H1 (cell line): ENCODE results near the gene CCL7. TPM values are rescaled to one million over a fixed set of nuclear protein-coding genes. Genes with fewer than 3 reads are reported as not detected.

ENCODE experiments used
- CTCF ChIA-PET: fragments of 300-600 bp; sonication (Branson Sonifier 250); formaldehyde crosslinking; loops from one replicate; lab custom pipeline; 2021; ENCODE audit not compliant: partially characterized antibody; lab: Charles Lee
- POLR2A ChIA-PET: fragments of 300-600 bp; sonication (Branson Sonifier 250); formaldehyde crosslinking; loops from one replicate; lab custom pipeline; 2021; ENCODE audit warnings: inconsistent platforms; ENCODE audit not compliant: partially characterized antibody; lab: Charles Lee
- DNase-seq, 2 experiments: peaks; one replicate each; pipeline versions ENCODE4 v3.0.0 to v3.0.0-alpha.2; 2010 to 2022; ENCODE audit warnings: low spot score in 2 of 2, low read depth in 1 of 2, mixed read lengths in 1 of 2
- FAIRE-seq: peaks from 2 replicates; lab custom pipeline; 2011; peaks lifted over from hg19 to GRCh38; lab: Jason Lieb, UNC
- H2AFZ ChIP-seq: 2 replicates; pipeline ENCODE4 v1.8.1; 2012; ENCODE audit warnings: low read length, inconsistent platforms
- H2AK5ac ChIP-seq: 2 replicates; pipeline ENCODE4 v1.6.1; 2013; ENCODE audit warnings: low read depth, low read length
- H2BK120ac ChIP-seq: replicated peaks from 2 replicates; pipeline ENCODE3; 2013; ENCODE audit warnings: low read depth, low read length, inconsistent platforms
- H2BK12ac ChIP-seq: 2 replicates; pipeline ENCODE4 v1.6.1; 2013; ENCODE audit warnings: low read depth, low read length
- H2BK15ac ChIP-seq: 2 replicates; pipeline ENCODE4 v1.6.1; 2013; ENCODE audit warnings: low read length
- H2BK20ac ChIP-seq: 2 replicates; pipeline ENCODE4 v1.6.1; 2013; ENCODE audit warnings: low read length
- H2BK5ac ChIP-seq: 2 replicates; pipeline ENCODE4 v1.6.1; 2013; ENCODE audit warnings: low read depth, low read length
- H3K14ac ChIP-seq: 2 replicates; pipeline ENCODE4 v1.6.1; 2013; ENCODE audit warnings: inconsistent platforms; ENCODE audit not compliant: insufficient read length
- H3K18ac ChIP-seq: 2 replicates; pipeline ENCODE4 v1.6.1; 2013; ENCODE audit warnings: low read length; ENCODE audit errors: extremely low read depth
- H3K23ac ChIP-seq: 2 replicates; pipeline ENCODE4 v1.6.1; 2013; ENCODE audit warnings: inconsistent platforms; ENCODE audit not compliant: insufficient read length
- H3K23me2 ChIP-seq: 2 replicates; pipeline ENCODE4 v1.6.1; 2013; ENCODE audit warnings: low read depth, low read length
- H3K27ac ChIP-seq: 2 replicates; pipeline ENCODE4 v1.6.1; 2011; ENCODE audit warnings: low read depth, low read length, inconsistent platforms
- H3K27me3 ChIP-seq, 4 experiments: replicated peaks in 1 of 4; 1 replicate in 1 of 4; 2 replicates in 3 of 4; pipeline versions ENCODE4 v1.6.1 to v1.8.1; 2011 to 2013; ENCODE audit warnings: low read length in 3 of 4, mild to moderate bottlenecking in 3 of 4, inconsistent platforms in 2 of 4, mixed read lengths in 2 of 4, moderate library complexity in 1 of 4; ENCODE audit not compliant: control insufficient read depth in 3 of 4, insufficient read depth in 3 of 4; ENCODE audit errors: extremely low read depth in 1 of 4
- H3K36me3 ChIP-seq, 4 experiments: 2 replicates each; pipeline versions ENCODE4 v1.6.1 to v1.8.1; 2011 to 2013; ENCODE audit warnings: mild to moderate bottlenecking in 4 of 4, low read length in 3 of 4, moderate library complexity in 2 of 4, control low read depth in 1 of 4, inconsistent platforms in 1 of 4; ENCODE audit not compliant: insufficient read depth in 4 of 4, control insufficient read depth in 2 of 4
- H3K4ac ChIP-seq: replicated peaks from 2 replicates; pipeline ENCODE3; 2013; ENCODE audit warnings: low read length, low read depth, mixed read lengths, inconsistent platforms; ENCODE audit not compliant: insufficient read length
- H3K4me1 ChIP-seq, 4 experiments: replicated peaks in 1 of 4; 1 replicate in 1 of 4; 2 replicates in 3 of 4; pipeline versions ENCODE4 v1.6.1 to v1.8.1; 2011 to 2013; ENCODE audit warnings: low read length in 3 of 4, inconsistent platforms in 2 of 4, mixed read lengths in 1 of 4; ENCODE audit not compliant: insufficient read depth in 4 of 4, control insufficient read depth in 3 of 4
- H3K4me2 ChIP-seq, 2 experiments: 2 replicates each; pipeline versions ENCODE4 v1.6.1 to v1.8.1; 2011 to 2013; ENCODE audit warnings: low read depth in 2 of 2, low read length in 2 of 2, control low read depth in 1 of 2, inconsistent platforms in 1 of 2, mild to moderate bottlenecking in 1 of 2; ENCODE audit not compliant: insufficient read depth in 1 of 2
- H3K4me3 ChIP-seq, 4 experiments: fragments of 200-600, 300-600 bp in 1 of 4; sonication (generic), shearing (Covaris generic), sonication (Bioruptor Twin) in 1 of 4; 2 replicates each; pipeline versions ENCODE4 v1.5.1 to v1.8.1; 2011 to 2016; ENCODE audit warnings: low read length in 4 of 4, low read depth in 3 of 4, control low read depth in 2 of 4, inconsistent platforms in 2 of 4, mild to moderate bottlenecking in 2 of 4, mixed read lengths in 1 of 4, moderate library complexity in 1 of 4; ENCODE audit not compliant: insufficient read depth in 2 of 4; ENCODE audit errors: extremely low read depth in 1 of 4
- H3K56ac ChIP-seq: replicated peaks from 2 replicates; pipeline ENCODE3; 2013; ENCODE audit warnings: low read depth, mild to moderate bottlenecking, mixed read lengths, low read length, inconsistent platforms; ENCODE audit not compliant: insufficient read length
- H3K79me1 ChIP-seq: 2 replicates; pipeline ENCODE4 v1.6.1; 2013; ENCODE audit warnings: low read depth, low read length, control low read depth
- H3K79me2 ChIP-seq, 2 experiments: 2 replicates each; pipeline versions ENCODE4 v1.6.1 to v1.8.1; 2012 to 2013; ENCODE audit warnings: low read length in 2 of 2, mild to moderate bottlenecking in 2 of 2, inconsistent platforms in 1 of 2; ENCODE audit not compliant: insufficient read depth in 2 of 2, control insufficient read depth in 1 of 2
- H3K9ac ChIP-seq, 4 experiments: replicated peaks in 1 of 4; 1 replicate in 1 of 4; 2 replicates in 3 of 4; pipeline versions ENCODE4 v1.6.1 to v1.8.1; 2011 to 2013; ENCODE audit warnings: low read depth in 3 of 4, low read length in 3 of 4, control low read depth in 2 of 4, mild to moderate bottlenecking in 2 of 4, moderate library complexity in 2 of 4, inconsistent platforms in 1 of 4; ENCODE audit errors: extremely low read depth in 1 of 4
- H3K9me3 ChIP-seq, 2 experiments: 2 replicates each; pipeline versions ENCODE4 v1.6.1 to v1.8.1; 2012 to 2013; ENCODE audit warnings: mild to moderate bottlenecking in 2 of 2, moderate library complexity in 2 of 2, control low read depth in 1 of 2, inconsistent platforms in 1 of 2, low read depth in 1 of 2, low read length in 1 of 2, mixed read lengths in 1 of 2; ENCODE audit not compliant: insufficient read depth in 2 of 2
- H4K20me1 ChIP-seq, 2 experiments: replicated peaks in 1 of 2; 2 replicates each; pipeline versions ENCODE3 to v1.8.1; 2011 to 2013; ENCODE audit warnings: inconsistent platforms in 2 of 2, low read length in 2 of 2, mild to moderate bottlenecking in 1 of 2; ENCODE audit not compliant: insufficient read depth in 2 of 2, control insufficient read depth in 1 of 2
- H4K5ac ChIP-seq: 2 replicates; pipeline ENCODE4 v1.6.1; 2013; ENCODE audit warnings: low read length, low read depth, mixed read lengths, inconsistent platforms; ENCODE audit not compliant: insufficient read length
- H4K8ac ChIP-seq: 2 replicates; pipeline ENCODE4 v1.8.0; 2013; ENCODE audit warnings: mild to moderate bottlenecking, moderate library complexity, low read length, inconsistent platforms; ENCODE audit not compliant: insufficient read depth; ENCODE audit errors: extremely low read depth
- H4K91ac ChIP-seq: replicated peaks from 2 replicates; pipeline ENCODE3; 2013; ENCODE audit warnings: low read length, mixed read lengths, inconsistent platforms; ENCODE audit not compliant: insufficient read length
- CTBP2 ChIP-seq: IDR thresholded peaks from 2 replicates; pipeline ENCODE4 v1.7.0; 2011; ENCODE audit warnings: borderline replicate concordance, mild to moderate bottlenecking, moderate library complexity, mixed read lengths, low read length; ENCODE audit not compliant: insufficient read depth, insufficient read length
- E2F6 ChIP-seq: IDR thresholded peaks from 2 replicates; pipeline ENCODE4 v1.6.1; 2012; ENCODE audit warnings: inconsistent platforms
- FOSL1 ChIP-seq: IDR thresholded peaks from 2 replicates; pipeline ENCODE4 v1.6.1; 2011; ENCODE audit warnings: mild to moderate bottlenecking, low read depth, low read length, moderate library complexity; ENCODE audit not compliant: insufficient read depth
- HDAC2 ChIP-seq, 2 experiments: fragments of 300-600 bp in 1 of 2; sonication (generic) in 1 of 2; IDR thresholded peaks; 2 replicates each; pipeline ENCODE4 v1.6.1; 2011 to 2012; ENCODE audit warnings: low read depth in 2 of 2, low read length in 2 of 2, mild to moderate bottlenecking in 2 of 2, moderate library complexity in 2 of 2, borderline replicate concordance in 1 of 2, inconsistent platforms in 1 of 2
- JUN ChIP-seq: IDR thresholded peaks from 2 replicates; pipeline ENCODE4 v1.6.1; 2011; ENCODE audit warnings: low read depth, mild to moderate bottlenecking, improper control_type of control experiment, low read length
- JUND ChIP-seq: IDR thresholded peaks from 2 replicates; pipeline ENCODE4 v1.6.1; 2011; ENCODE audit warnings: mild to moderate bottlenecking, improper control_type of control experiment, low read length
- RNF2 ChIP-seq: fragments of 200-900, 300-1000 bp; sonication (generic); IDR thresholded peaks from 2 replicates; pipeline ENCODE4 v1.7.1; 2016; ENCODE audit warnings: borderline replicate concordance, low read depth, mild to moderate bottlenecking, antibody characterized with exemption, low read length; ENCODE audit not compliant: poor library complexity, severe bottlenecking; ENCODE audit errors: missing control alignments
- SIRT6 ChIP-seq: IDR thresholded peaks from one replicate; pipeline ENCODE4 v1.7.1; 2012; ENCODE audit warnings: low read length, inconsistent platforms
- SP1 ChIP-seq: IDR thresholded peaks from 2 replicates; pipeline ENCODE4 v1.6.1; 2011; ENCODE audit warnings: low read depth, low read length
- SP2 ChIP-seq: IDR thresholded peaks from 2 replicates; pipeline ENCODE4 v1.6.1; 2012; ENCODE audit warnings: mild to moderate bottlenecking, low read length, inconsistent platforms
- SRF ChIP-seq: IDR thresholded peaks from 2 replicates; pipeline ENCODE4 v1.6.1; 2011; ENCODE audit warnings: mild to moderate bottlenecking, low read depth, low read length, moderate library complexity
- SUZ12 ChIP-seq: fragments of 200-600 bp; sonication (generic); IDR thresholded peaks from 2 replicates; pipeline ENCODE4 v1.6.1; 2012; ENCODE audit warnings: mild to moderate bottlenecking, inconsistent platforms, low read length, moderate library complexity, mixed read lengths
- WGBS, 2 experiments: shearing (Covaris generic) in 1 of 2; methylation state at CpG; one replicate each; pipeline versions ENCODE4 v1.1.6 to v1.1.7; 2013 to 2015; ENCODE audit warnings: low lambda C conversion rate in 2 of 2, mixed read lengths in 2 of 2, inconsistent platforms in 1 of 2, low coverage in 1 of 2, missing lambda C conversion rate in 1 of 2; ENCODE audit not compliant: insufficient replicate concordance in 2 of 2, insufficient coverage in 1 of 2, insufficient read length in 1 of 2; ENCODE audit errors: extremely low coverage in 1 of 2, missing lambda C conversion rate in 1 of 2; 5-methylcytosine and 5-hydroxymethylcytosine counted together
- polyA plus RNA-seq, 7 experiments: library from polyadenylated mRNA; depleted of rRNA in 3 of 7; stranded (reverse) in 5 of 7; unstranded in 2 of 7; fragments of >200 nt in 5 of 7; fragments of 200-250 nt in 2 of 7; gene quantifications; 1 replicate in 5 of 7; 2 replicates in 1 of 7; 4 replicates in 1 of 7; pipeline versions ENCODE4 v1.2.1 to v1.2.3, GENCODE V29; 2011 to 2013; ENCODE audit warnings: missing spikeins in 2 of 7, mixed read lengths in 2 of 7
- total RNA-seq: library from RNA; stranded (reverse); fragmentation: NEBNext Ultra II Directional; extraction: Animal tissue kit (Norgen Biotek cat#: 25700); gene quantifications from 2 replicates; pipeline ENCODE4 v1.2.1, GENCODE V29; 2021

Gene CCL7
- total and polyA plus RNA-seq, 2 of the 8 experiments (the other 6 are each of a cell fraction or from before 2014, with no cell fraction given): not detected

GRCh38 chr17:34236281-34236892, 33.6 kb upstream of the CCL7 start:
- Histone ChIP-seq H2BK15ac (no peak overlapping the region), H2AK5ac (no peak overlapping the region), H3K27me3 (no peaks in the 10 kb centered on the region), H3K56ac (no peak overlapping the region), H3K23ac (no peak overlapping the region), H3K4me1 (peaks cover 0 to 2% (median 0%) of the 10 kb centered on the region in 4 experiments; a peak in 1 of 7 replicates), H3K4ac (no peak overlapping the region), H2BK20ac (no peak overlapping the region), H2BK12ac (no peak overlapping the region), H3K18ac (no peak overlapping the region), H3K9ac (no peak overlapping the region), H3K23me2 (no peaks in the 10 kb centered on the region), H4K91ac (no peak overlapping the region), H3K14ac (no peak overlapping the region), H3K36me3 (no peaks in the 10 kb centered on the region), H3K79me2 (no peaks in the 10 kb centered on the region), H3K4me3 (no peak overlapping the region), H4K5ac (no peak overlapping the region), H4K8ac (no peak overlapping the region), H4K20me1 (no peaks in the 10 kb centered on the region), H3K4me2 (no peak overlapping the region), H2AFZ (no peak overlapping the region), H2BK5ac (no peak overlapping the region), H3K79me1 (no peaks in the 10 kb centered on the region), H2BK120ac (no peak overlapping the region), H3K27ac (no peak overlapping the region), H3K9me3 (no peaks in the 10 kb centered on the region)
- WGBS, 2 experiments: 92% methylated on average over 6 of the region's 6 CpGs; no CpG with 5 or more reads in 1 of the 2 experiments
- CTCF ChIA-PET: interaction anchor here (0.5 to 3.1 kb wide), 6 partner anchors 20 to 913 kb away, joined by 3 to 22 read pairs (median 5); partner anchors contain the start of gene CCL2
- FAIRE-seq (no peak), DNase-seq (no peak)
- POLR2A ChIA-PET: no interaction called here
- TF ChIP-seq SRF: no peak
- TF ChIP-seq FOSL1: no peak
- no peak for TF ChIP-seq JUND
- TF ChIP-seq SP2: no peak
- TF ChIP-seq SP1: no peak
- no peak for TF ChIP-seq E2F6
- no peak for TF ChIP-seq SIRT6
- TF ChIP-seq CTBP2: no peak
- no peak for TF ChIP-seq HDAC2 (IDR thresholded peaks at IDR 0.05; ENCODE audit: borderline replicate concordance in 1 of 2, low read depth in 2 of 2, low read length in 2 of 2)
- no peak for TF ChIP-seq JUN
- no peak for TF ChIP-seq RNF2
- TF ChIP-seq SUZ12: no peak
